ENCODE results near the gene YPEL3. TPM values are rescaled to one million over a fixed set of nuclear protein-coding genes. Genes with fewer than 3 reads are reported as not detected.

Gene YPEL3
- total RNA-seq, 1 experiment from 2014 or later, result 52.7 TPM

- Mint-ChIP-seq H3K27me3 (ENCODE audit: low read depth) (peaks cover 31% of the 10 kb centered on the region), H3K4me3 (no peak overlapping the region), H3K36me3 (no peaks in the 10 kb centered on the region), H3K27ac (no peak overlapping the region), H3K4me1 (no peaks in the 10 kb centered on the region), H3K9me3 (no peaks in the 10 kb centered on the region)
- ATAC-seq (no peak), DNase-seq (ENCODE audit: low spot score) (no peak)
- ChIA-PET CTCF (interaction anchor here (0.5 to 1.6 kb wide), 3 partner anchors 20 to 48 kb away, joined by 3 to 4 read pairs (median 4); no protein-coding TSS in a partner anchor), POLR2A (no interaction called here)
- TF ChIP-seq CREB1 (CRISPR knock-in tag; IDR thresholded peaks at IDR 0.05), result no peak
- no peak for TF ChIP-seq PRRX2 (CRISPR knock-in tag; IDR thresholded peaks at IDR 0.05)
- no peak for TF ChIP-seq ZSCAN18 (CRISPR knock-in tag; IDR thresholded peaks at IDR 0.05)
- TF ChIP-seq IRF2 (CRISPR knock-in tag; IDR thresholded peaks at IDR 0.05; ENCODE audit: borderline replicate concordance, low read depth), result no peak
- no peak for TF ChIP-seq ZNF416 (CRISPR knock-in tag; IDR thresholded peaks at IDR 0.05)
- TF ChIP-seq IRF1 (CRISPR knock-in tag; IDR thresholded peaks at IDR 0.05), result no peak
- no peak for TF ChIP-seq ARID4B (CRISPR knock-in tag; IDR thresholded peaks at IDR 0.05; ENCODE audit: borderline replicate concordance)
- TF ChIP-seq ATF3 (CRISPR knock-in tag; conservative IDR thresholded peaks at IDR 0.05), result no peak
- TF ChIP-seq NFATC4 (CRISPR knock-in tag; IDR thresholded peaks at IDR 0.05), result no peak
- no peak for TF ChIP-seq ELF4 (CRISPR knock-in tag; IDR thresholded peaks at IDR 0.05; ENCODE audit: low read depth)
- TF ChIP-seq TCF7 (CRISPR knock-in tag; IDR thresholded peaks at IDR 0.05; ENCODE audit: low read depth), result no peak
- TF ChIP-seq CTCF (IDR thresholded peaks at IDR 0.05), result no peak
- no peak for TF ChIP-seq ZBTB43 (CRISPR knock-in tag; IDR thresholded peaks at IDR 0.05)
- TF ChIP-seq HMGA2 (CRISPR knock-in tag; IDR thresholded peaks at IDR 0.05), result no peak
- TF ChIP-seq NR3C1 (CRISPR knock-in tag; conservative IDR thresholded peaks at IDR 0.05; ENCODE audit: low read depth), result no peak
- no peak for TF ChIP-seq NR1H2 (CRISPR knock-in tag; IDR thresholded peaks at IDR 0.05)
Observed at GRCh38 chr16:30131869-30132475, 36.0 kb upstream of the YPEL3 start.

All from WTC11 (cell line).